Measurements from ENCODE around the gene HOMER2.

The HOMER2 gene

GRCh38 chr15:82838096-82838735 lies 114.3 kb downstream of the HOMER2 start:
- Histone ChIP-seq H3K27ac (ENCODE audit: extremely low read depth, low read depth, low read length) (no peak overlapping the region), H3K9me3 (ENCODE audit: control insufficient read depth, insufficient read depth, low read depth, low read length) (no peaks in the 10 kb centered on the region), H3K36me3 (ENCODE audit: control insufficient read depth in 2 of 2, insufficient read depth in 1 of 2, low read length in 2 of 2) (peaks cover 25 to 60% of the 10 kb centered on the region in 2 experiments), H3K4me3 (ENCODE audit: low read depth, low read length) (no peak overlapping the region), H3K4me1 (ENCODE audit: control insufficient read depth, insufficient read depth, low read length) (no peaks in the 10 kb centered on the region)
- ChIA-PET CTCF (interaction anchor here (0.6 to 3.2 kb wide), 3 partner anchors 11 to 379 kb away, joined by 3 to 20 read pairs (median 6); no protein-coding TSS in a partner anchor), POLR2A (interaction anchor here (0.6 kb wide), 1 partner anchor 157 kb away, joined by 3 read pairs; no protein-coding TSS in a partner anchor)
- no peak for TF ChIP-seq GFI1B (tag by site-specific recombination; IDR thresholded peaks at IDR 0.05)

DNA sequence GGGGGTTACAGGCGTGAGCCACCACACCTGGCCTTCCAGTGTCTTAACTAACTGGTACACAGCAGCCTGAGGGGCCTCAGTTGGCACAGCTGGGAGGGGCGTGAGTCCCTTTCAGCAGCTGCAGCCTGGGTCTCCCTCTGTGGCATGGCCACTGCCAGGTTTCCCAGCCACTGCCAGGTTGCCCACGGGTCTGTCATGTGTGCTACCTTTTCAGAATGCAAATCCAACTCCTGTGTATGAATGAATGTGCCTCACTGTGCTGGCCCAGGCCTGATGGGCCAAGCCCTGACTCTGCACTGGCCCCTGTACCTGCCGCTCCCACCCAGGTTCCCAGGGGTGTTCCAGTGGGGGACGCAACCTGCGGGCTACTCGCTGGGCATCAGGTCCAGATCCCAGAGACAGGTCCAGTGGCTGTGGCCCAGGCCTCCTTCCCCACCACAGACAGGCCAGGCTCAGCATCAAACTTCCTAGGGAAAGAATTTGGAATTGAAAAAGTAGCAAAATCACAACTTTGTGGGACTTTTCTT lies 117.1 kb downstream of the HOMER2 start:
- TF ChIP-seq ZFP41 (tag by site-specific recombination; IDR thresholded peaks at IDR 0.05; ENCODE audit: borderline replicate concordance), result no peak
- TF ChIP-seq ZNF221 (tag by site-specific recombination; IDR thresholded peaks at IDR 0.05; ENCODE audit: borderline replicate concordance), result no peak
- TF ChIP-seq ZNF701 (tag by site-specific recombination; IDR thresholded peaks at IDR 0.05), result no peak
- TF ChIP-seq KLF16 (tag by site-specific recombination; IDR thresholded peaks at IDR 0.05), result no peak
- H3K36me3 ChIP-seq (ENCODE audit: control insufficient read depth in 2 of 2, insufficient read depth in 1 of 2, low read length in 2 of 2), result peaks cover 33 to 80% of the 10 kb centered on the region in 2 experiments
- no peaks in the 10 kb centered on the region for H3K9me3 ChIP-seq (ENCODE audit: control insufficient read depth, insufficient read depth, low read depth, low read length)
- ChIA-PET POLR2A (no interaction called here), CTCF (no interaction called here)
- H3K27ac ChIP-seq (ENCODE audit: extremely low read depth, low read depth, low read length), result no peak overlapping the region
- no peaks in the 10 kb centered on the region for H3K4me1 ChIP-seq (ENCODE audit: control insufficient read depth, insufficient read depth, low read length)
- H3K4me3 ChIP-seq (ENCODE audit: low read depth, low read length), result no peak overlapping the region

DNA sequence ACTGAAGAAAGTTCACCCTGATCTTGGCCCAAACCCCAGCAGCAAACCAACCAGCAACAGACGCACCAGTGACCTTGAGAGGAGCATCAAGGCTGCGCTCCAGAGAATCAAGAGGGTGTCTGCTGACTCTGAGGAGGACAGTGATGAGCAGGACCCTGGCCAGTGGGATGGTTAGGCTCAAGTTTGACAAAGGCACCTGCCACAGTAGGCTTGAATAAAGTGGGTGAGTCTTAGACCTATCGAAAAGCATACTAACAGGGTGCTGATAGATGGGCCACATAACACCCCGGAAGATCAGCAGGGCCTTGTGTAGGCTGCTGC lies 119.2 kb downstream of the HOMER2 start:
- Histone ChIP-seq H3K27ac (ENCODE audit: extremely low read depth, low read depth, low read length) (no peak overlapping the region), H3K4me1 (ENCODE audit: control insufficient read depth, insufficient read depth, low read length) (no peaks in the 10 kb centered on the region), H3K36me3 (ENCODE audit: control insufficient read depth in 2 of 2, insufficient read depth in 1 of 2, low read length in 2 of 2) (peaks cover 31 to 95% of the 10 kb centered on the region in 2 experiments), H3K4me3 (ENCODE audit: low read depth, low read length) (no peak overlapping the region), H3K9me3 (ENCODE audit: control insufficient read depth, insufficient read depth, low read depth, low read length) (no peaks in the 10 kb centered on the region)
- CTCF ChIA-PET, result interaction anchor here (0.6 to 1.7 kb wide), 4 partner anchors 16 to 201 kb away, joined by 3 to 10 read pairs (median 6); no protein-coding TSS in a partner anchor
- TF ChIP-seq ZNF514 (tag by site-specific recombination; IDR thresholded peaks at IDR 0.05), result no peak
- TF ChIP-seq ZNF48 (tag by site-specific recombination; IDR thresholded peaks at IDR 0.05), result no peak
- TF ChIP-seq ZNF830 (tag by site-specific recombination; IDR thresholded peaks at IDR 0.05; ENCODE audit: low read depth), result no peak
- TF ChIP-seq, protein P1, sequence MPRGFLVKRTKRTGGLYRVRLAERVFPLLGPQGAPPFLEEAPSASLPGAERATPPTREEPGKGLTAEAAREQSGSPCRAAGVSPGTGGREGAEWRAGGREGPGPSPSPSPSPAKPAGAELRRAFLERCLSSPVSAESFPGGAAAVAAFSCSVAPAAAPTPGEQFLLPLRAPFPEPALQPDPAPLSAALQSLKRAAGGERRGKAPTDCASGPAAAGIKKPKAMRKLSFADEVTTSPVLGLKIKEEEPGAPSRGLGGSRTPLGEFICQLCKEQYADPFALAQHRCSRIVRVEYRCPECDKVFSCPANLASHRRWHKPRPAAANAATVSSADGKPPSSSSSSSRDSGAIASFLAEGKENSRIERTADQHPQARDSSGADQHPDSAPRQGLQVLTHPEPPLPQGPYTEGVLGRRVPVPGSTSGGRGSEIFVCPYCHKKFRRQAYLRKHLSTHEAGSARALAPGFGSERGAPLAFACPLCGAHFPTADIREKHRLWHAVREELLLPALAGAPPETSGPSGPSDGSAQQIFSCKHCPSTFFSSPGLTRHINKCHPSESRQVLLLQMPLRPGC (tag by site-specific recombination; IDR thresholded peaks at IDR 0.05), result no peak
- TF ChIP-seq ZNF214 (tag by site-specific recombination; IDR thresholded peaks at IDR 0.05; ENCODE audit: borderline replicate concordance), result no peak
- TF ChIP-seq ZNF202 (tag by site-specific recombination; IDR thresholded peaks at IDR 0.05; ENCODE audit: borderline replicate concordance), result no peak
- TF ChIP-seq ZNF549 (tag by site-specific recombination; IDR thresholded peaks at IDR 0.05), result no peak
- TF ChIP-seq, protein P2, sequence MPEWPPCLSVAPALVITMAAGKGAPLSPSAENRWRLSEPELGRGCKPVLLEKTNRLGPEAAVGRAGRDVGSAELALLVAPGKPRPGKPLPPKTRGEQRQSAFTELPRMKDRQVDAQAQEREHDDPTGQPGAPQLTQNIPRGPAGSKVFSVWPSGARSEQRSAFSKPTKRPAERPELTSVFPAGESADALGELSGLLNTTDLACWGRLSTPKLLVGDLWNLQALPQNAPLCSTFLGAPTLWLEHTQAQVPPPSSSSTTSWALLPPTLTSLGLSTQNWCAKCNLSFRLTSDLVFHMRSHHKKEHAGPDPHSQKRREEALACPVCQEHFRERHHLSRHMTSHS (tag by site-specific recombination; IDR thresholded peaks at IDR 0.05), result no peak
- TF ChIP-seq, protein P3, sequence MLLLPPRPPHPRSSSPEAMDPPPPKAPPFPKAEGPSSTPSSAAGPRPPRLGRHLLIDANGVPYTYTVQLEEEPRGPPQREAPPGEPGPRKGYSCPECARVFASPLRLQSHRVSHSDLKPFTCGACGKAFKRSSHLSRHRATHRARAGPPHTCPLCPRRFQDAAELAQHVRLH (tag by site-specific recombination; IDR thresholded peaks at IDR 0.05), result no peak
- no peak for TF ChIP-seq ZNF521 (tag by site-specific recombination; IDR thresholded peaks at IDR 0.05)
- TF ChIP-seq ZFP41 (tag by site-specific recombination; IDR thresholded peaks at IDR 0.05; ENCODE audit: borderline replicate concordance), result no peak
- no peak for TF ChIP-seq ZNF677 (tag by site-specific recombination; IDR thresholded peaks at IDR 0.05)
- no peak for TF ChIP-seq ZNF335 (tag by site-specific recombination; conservative IDR thresholded peaks at IDR 0.05)
- TF ChIP-seq, protein P4, sequence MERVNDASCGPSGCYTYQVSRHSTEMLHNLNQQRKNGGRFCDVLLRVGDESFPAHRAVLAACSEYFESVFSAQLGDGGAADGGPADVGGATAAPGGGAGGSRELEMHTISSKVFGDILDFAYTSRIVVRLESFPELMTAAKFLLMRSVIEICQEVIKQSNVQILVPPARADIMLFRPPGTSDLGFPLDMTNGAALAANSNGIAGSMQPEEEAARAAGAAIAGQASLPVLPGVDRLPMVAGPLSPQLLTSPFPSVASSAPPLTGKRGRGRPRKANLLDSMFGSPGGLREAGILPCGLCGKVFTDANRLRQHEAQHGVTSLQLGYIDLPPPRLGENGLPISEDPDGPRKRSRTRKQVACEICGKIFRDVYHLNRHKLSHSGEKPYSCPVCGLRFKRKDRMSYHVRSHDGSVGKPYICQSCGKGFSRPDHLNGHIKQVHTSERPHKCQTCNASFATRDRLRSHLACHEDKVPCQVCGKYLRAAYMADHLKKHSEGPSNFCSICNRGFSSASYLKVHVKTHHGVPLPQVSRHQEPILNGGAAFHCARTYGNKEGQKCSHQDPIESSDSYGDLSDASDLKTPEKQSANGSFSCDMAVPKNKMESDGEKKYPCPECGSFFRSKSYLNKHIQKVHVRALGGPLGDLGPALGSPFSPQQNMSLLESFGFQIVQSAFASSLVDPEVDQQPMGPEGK (tag by site-specific recombination; IDR thresholded peaks at IDR 0.05), result no peak
- TF ChIP-seq SP7 (tag by site-specific recombination; IDR thresholded peaks at IDR 0.05), result no peak
- TF ChIP-seq ZNF433 (tag by site-specific recombination; IDR thresholded peaks at IDR 0.05; ENCODE audit: low read depth), result no peak
- POLR2A ChIA-PET, result no interaction called here

Measured in HEK293 (cell line).